ENCODE data around the gene FAM228B. TPM values are rescaled to one million over a fixed set of nuclear protein-coding genes. Genes with fewer than 3 reads are reported as not detected.

The FAM228B gene
- total and polyA plus RNA-seq, 9 of the 15 experiments (the other 6 are each of a cell fraction or from before 2014, with no cell fraction given) = 1.1 to 3.7 (median 2.6) TPM

DNA sequence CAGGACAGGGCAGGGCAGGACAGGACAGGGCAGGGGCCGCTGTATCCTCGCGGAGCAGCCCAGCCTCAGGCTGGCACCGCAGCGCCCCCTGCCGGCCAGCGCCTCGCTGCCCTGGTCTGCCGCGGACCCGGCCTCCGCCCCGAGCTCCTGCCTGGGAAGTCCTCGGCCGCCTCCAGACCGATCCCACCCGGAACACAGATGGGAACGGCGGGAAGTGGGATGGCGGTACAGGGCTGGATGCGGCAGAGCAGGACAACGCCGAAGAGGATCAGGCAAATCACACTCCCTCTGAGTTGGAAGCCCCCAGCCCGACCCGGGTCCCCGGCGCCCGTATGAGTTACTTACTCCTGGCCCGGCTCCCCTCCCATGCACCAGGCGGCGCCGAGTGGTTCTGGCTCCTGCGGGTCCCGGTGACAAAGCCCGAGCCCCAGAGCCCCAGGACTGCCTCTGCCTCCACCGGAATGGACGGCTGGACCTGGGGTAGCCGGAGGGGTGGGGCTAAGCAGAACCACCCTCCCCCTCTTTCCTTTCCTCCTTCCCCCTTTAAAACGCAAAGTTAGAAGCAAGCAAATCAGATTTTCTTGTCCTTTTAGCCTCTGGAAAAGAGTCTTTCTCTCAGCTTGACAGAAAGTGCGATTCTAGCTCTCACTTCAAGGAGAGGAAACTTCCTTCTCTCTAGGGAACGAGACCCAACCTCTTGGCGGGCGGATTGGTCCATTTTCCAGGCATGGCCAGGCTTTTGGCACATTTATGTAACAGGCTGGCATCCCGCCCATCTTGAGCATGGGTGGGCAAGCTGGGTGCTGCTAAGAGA lies 38.7 kb upstream of the FAM228B start, which contains the start of gene TP53I3 (continued):
- TF ChIP-seq POLR3G (IDR thresholded peaks at IDR 0.05; ENCODE audit: extremely low read depth, insufficient read length, insufficient replicate concordance) (no peak), CC2D1A (IDR thresholded peaks at IDR 0.05) (peak; percentile 75), BRD9 (IDR thresholded peaks at IDR 0.05; ENCODE audit: low read depth, partially characterized antibody) (no peak), ZKSCAN3 (CRISPR knock-in tag; IDR thresholded peaks at IDR 0.05) (no peak), ZNF408 (CRISPR knock-in tag; IDR thresholded peaks at IDR 0.05; ENCODE audit: low read depth) (no peak), EWSR1 (IDR thresholded peaks at IDR 0.05; ENCODE audit: borderline replicate concordance, low read depth, partially characterized antibody) (no peak), NRF1 (conservative IDR thresholded peaks at IDR 0.05 in 1 of 2, IDR thresholded peaks at IDR 0.05 in 1 of 2) (no peak), SOX6 (IDR thresholded peaks at IDR 0.05) (peak; percentile 46; the same call in 1 of the 2 replicates), POLR3A (IDR thresholded peaks at IDR 0.05; ENCODE audit: borderline replicate concordance, extremely low read depth, insufficient read depth, insufficient read length) (no peak), PHB (CRISPR knock-in tag; IDR thresholded peaks at IDR 0.05) (no peak), PHB2 (IDR thresholded peaks at IDR 0.05; ENCODE audit: low read depth) (no peak), ZNF561 (CRISPR knock-in tag; conservative IDR thresholded peaks at IDR 0.05) (0 out of 2 replicates have a peak, but pooled peaks have one; percentile 47), HMGN3 (IDR thresholded peaks at IDR 0.05; ENCODE audit: borderline replicate concordance, extremely low read depth, insufficient read length, low read depth, low read length) (peak; percentile 69), TAF1 (IDR thresholded peaks at IDR 0.05; ENCODE audit: control insufficient read depth, extremely low read depth, insufficient read depth, low read length, severe bottlenecking) (peak; percentile 75), CSDE1 (IDR thresholded peaks at IDR 0.05) (no peak), LARP7 (IDR thresholded peaks at IDR 0.05) (no peak), SREBF2 (CRISPR knock-in tag; IDR thresholded peaks at IDR 0.05) (no peak), ELK3 (CRISPR knock-in tag; IDR thresholded peaks at IDR 0.05) (no peak), ILF3 (IDR thresholded peaks at IDR 0.05; ENCODE audit: borderline replicate concordance) (peak; percentile 94; the same call in 1 of the 2 replicates)
- TF ChIP-seq, protein P1, sequence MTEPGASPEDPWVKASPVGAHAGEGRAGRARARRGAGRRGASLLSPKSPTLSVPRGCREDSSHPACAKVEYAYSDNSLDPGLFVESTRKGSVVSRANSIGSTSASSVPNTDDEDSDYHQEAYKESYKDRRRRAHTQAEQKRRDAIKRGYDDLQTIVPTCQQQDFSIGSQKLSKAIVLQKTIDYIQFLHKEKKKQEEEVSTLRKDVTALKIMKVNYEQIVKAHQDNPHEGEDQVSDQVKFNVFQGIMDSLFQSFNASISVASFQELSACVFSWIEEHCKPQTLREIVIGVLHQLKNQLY (CRISPR knock-in tag; conservative IDR thresholded peaks at IDR 0.05) = 0 out of 4 replicates have a peak, but pooled peaks of 1 of the 2 experiments have one; percentile 41
- TF ChIP-seq, protein P2, sequence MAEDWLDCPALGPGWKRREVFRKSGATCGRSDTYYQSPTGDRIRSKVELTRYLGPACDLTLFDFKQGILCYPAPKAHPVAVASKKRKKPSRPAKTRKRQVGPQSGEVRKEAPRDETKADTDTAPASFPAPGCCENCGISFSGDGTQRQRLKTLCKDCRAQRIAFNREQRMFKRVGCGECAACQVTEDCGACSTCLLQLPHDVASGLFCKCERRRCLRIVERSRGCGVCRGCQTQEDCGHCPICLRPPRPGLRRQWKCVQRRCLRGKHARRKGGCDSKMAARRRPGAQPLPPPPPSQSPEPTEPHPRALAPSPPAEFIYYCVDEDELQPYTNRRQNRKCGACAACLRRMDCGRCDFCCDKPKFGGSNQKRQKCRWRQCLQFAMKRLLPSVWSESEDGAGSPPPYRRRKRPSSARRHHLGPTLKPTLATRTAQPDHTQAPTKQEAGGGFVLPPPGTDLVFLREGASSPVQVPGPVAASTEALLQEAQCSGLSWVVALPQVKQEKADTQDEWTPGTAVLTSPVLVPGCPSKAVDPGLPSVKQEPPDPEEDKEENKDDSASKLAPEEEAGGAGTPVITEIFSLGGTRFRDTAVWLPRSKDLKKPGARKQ (CRISPR knock-in tag; IDR thresholded peaks at IDR 0.05) = no peak
